Measurements from ENCODE around the gene KCTD19.
"Not testable (repeated sequence)": the region's sequence is repeated elsewhere in the genome, so short reads cannot be mapped to it uniquely, and the experiment has no call there.

KCTD19 gene

DNA sequence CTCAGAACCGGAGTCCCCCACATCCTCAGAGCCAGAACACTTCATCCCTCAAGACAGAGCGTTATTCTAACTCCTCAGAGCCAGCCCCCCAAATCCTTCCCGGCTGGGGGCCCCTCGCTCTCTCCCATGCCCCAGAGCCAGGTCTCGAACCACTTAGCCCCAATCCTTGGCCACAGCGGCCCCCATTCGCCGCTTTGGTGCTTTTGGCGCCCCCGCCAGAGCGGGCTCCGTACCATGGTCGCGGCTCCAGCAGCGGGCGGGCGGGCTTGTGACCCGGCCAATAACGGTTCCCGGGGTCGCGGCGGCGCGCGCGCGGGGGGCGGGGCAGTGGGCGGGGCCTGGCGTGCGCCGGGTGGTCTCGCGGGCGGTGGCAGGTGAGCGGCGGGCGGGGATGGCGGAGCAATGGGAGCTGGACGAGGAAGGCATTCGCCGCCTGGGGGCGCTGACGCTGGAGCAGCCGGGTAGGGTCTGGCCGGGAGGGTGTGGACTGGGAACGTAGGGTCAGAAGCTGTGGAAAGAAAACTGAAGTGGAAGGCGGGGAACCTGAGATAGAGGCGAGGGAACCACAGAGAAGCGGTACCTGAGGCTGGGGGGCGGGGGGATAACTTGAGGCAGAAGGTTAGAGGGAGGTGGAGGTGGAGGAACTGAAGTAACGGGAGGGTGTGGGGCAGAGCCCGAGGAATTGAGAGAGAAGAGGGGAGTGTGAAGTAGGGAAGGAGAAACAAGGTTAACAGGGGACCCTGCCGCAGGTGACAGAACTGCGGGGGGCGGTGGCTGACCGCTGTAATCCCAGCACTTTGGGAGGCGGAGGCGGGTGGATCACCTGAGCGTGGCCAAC is at the start of gene KCTD19, which contains the start of gene LRRC36:
TSS of gene KCTD19 (minus strand) at position 270 of the 838 bp plus-strand sequence. CDS start at position 236, 34 bp downstream.
TSS of gene LRRC36 (plus strand) at position 344 of the 838 bp plus-strand sequence. CDS start at position 392, 48 bp downstream.
- DNase-seq (ENCODE audit: low read depth in 1 of 2, low spot score in 1 of 2): peak; percentile 4 to 45

DNA sequence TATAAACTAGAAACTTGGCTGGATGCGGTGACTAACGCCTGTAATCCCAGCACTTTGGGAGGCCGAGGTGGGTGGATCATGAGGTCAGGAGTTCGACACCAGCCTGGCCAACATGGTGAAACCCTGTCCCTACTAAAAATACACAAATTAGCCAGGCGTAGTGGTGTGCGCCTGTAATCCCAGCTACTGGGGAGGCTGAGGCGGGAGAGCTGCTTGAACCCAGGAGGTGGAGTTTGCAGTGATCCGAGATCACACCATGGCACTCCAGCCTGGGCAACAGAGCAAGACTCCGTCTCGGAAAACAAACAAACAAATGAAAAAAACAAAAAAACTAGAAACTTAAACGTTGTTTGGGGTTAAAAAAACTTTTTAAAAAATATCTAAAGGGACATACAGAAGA is 49.5 kb upstream of the KCTD19 start:
- not testable (repeated sequence) for DNase-seq (ENCODE audit: low read depth in 1 of 2, low spot score in 1 of 2)

DNA sequence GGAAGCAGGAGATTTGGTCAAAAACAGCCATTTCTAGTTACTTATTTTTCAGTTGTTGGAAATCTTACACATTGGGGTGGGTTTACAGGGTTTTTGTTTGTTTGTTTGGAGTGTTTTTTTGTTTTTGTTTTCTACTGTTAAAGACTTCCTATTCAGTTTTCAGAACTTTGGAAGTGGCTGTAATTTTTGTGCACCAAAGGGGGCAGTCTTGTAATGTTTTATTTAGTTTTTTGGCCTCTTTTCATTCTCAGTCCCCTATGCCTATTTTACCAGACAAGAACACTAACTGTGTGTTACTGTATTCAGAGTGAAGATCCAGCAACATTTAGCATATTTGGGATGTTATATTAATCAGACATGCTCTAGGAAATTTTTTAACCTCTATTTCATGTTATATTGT is 46.1 kb upstream of the KCTD19 start:
- no peak for DNase-seq (ENCODE audit: low read depth in 1 of 2, low spot score in 1 of 2)

DNA sequence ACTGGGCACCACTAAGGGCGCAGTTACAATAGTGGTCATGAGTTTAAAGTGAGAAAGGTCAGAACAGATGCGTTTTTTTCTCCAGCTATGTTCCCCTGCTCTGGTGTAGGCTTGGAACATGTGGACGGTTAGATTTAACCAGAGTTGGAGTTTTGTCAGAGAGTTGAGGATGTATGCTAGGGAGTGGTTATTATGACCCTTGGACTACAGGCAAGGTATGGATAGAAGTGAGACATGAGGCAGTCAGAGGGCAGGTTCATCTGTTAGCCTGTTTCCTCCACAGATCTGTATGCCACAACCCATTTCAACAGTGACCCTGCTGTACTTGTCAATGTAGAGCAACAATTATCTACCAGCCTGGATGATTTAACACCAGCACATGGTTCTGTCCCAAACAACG is 44.1 kb upstream of the KCTD19 start:
- DNase-seq (ENCODE audit: low read depth in 1 of 2, low spot score in 1 of 2): no peak

DNA sequence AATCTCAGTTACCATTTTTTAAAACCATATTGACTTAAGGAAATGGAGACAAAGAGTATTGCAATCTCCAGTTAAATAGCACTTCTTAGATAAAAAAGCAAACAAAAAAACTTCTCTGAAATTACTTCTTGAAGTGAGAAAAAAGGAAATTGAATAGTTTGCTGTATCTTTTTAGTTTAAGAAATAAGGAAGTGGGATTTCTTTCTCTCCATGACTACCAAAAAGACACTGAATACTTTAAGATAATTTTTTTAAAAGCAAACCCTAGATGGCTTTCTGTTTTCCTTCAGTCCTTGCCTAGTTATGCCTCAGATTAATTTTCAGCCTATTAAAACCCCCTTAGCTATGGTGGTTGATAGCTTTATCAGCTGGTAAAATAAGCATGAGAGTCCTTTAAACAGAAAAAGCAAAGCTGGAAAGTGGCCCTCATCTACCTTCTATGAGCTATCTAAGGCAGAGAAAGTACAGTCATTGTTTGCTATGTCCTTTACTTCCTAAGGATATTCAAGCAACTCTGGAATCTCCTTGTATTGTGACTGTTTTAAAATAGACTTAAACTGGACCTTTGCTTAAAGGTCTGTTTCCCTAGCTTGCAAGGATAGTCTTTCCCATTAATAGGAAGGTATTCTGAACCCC is 38.2 kb upstream of the KCTD19 start:
- no peak for DNase-seq (ENCODE audit: low read depth in 1 of 2, low spot score in 1 of 2)

DNA sequence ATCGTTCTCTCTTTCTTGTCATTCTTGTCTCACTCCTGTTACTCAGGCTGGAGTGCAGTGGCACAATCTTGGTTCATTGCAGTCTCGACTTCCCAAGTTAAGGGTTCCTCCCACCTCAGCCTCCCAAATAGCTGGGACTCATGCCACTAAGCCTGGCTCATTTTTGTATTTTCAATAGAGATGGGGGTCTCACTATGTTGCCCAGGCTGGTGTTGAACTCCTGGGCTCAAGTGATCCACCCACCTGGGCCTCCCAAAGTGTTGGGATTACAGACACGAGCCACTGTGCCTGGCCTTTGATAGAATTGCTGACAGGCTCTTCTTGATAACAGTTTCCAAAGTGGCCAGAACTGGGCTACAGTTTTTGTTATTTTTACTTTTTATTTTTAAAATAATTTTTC is 34.5 kb upstream of the KCTD19 start:
- no peak for DNase-seq (ENCODE audit: low read depth in 1 of 2, low spot score in 1 of 2)

DNA sequence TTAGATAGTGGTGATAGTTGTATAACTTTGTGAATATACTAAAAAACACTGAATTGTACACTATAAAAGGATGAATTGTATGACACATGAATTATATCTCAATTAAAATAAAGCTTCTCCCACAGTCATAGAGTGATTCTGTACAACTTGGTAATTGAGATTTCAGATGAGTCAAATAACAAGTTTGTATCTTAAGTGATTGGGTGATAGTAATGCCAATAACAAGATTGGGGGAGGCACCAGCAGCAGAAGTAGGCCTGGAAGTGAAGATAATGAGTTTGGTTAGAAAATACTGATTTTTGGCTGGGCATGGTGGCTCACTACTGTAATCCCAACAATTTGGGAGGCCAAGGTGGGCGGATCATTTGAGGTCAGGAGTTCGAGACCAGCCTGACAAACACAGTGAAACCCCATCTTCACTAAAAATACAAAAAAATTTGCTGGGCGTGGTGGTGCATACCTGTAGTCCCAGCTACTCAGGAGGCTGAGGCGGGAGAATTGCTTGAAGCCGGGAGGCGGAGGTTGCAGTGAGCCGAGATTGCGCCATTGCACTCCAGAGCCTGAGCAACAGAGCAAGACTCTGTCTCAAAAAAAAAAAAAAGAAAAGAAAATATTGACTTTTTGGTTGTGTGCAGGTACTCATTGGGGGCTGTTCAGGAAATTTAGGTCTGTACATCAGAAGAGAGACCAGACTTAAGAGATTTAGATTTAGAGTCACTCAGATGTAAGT is 33.2 kb upstream of the KCTD19 start:
- not testable (repeated sequence) for DNase-seq (ENCODE audit: low read depth in 1 of 2, low spot score in 1 of 2)

DNA sequence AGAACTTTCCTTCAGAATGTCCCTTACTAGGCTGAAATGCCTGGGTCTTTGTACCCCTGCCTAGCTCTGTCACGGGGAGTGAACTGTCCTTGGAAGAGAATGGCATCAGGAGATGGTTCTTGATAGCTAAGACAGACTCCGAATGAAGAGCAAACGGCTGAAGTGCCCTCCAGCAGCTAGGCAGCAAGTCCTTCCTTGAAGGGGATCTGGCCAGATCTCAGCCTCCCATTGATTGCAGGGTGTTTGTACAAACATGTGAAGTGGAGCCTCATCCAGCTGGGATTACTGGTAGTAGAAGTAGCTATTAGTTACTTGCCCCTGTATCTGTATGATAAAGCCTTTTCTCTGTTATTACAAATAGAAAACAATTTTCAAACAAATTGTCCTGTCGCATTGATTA is 31.0 kb upstream of the KCTD19 start:
- DNase-seq (ENCODE audit: low read depth in 1 of 2, low spot score in 1 of 2): no peak

DNA sequence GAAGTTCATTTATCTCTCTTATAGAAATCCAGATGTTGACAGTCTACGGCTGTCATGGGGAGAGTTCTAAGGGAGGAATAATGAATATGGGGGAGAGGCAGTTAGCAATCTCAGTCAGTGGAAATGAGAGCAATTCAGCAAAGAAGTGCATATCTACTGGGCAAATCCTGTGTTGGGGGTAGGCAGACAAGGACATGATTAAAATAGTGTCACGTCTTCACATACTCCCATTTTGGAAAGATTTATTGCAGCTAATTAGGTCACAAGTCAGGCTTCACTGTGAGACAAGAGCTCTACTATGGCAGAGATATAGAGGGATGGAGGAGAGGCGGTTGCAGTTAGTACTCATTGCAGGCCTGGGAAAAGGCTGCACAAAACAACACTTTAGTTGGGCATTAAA is 29.9 kb upstream of the KCTD19 start:
- no peak for DNase-seq (ENCODE audit: low read depth in 1 of 2, low spot score in 1 of 2)

DNA sequence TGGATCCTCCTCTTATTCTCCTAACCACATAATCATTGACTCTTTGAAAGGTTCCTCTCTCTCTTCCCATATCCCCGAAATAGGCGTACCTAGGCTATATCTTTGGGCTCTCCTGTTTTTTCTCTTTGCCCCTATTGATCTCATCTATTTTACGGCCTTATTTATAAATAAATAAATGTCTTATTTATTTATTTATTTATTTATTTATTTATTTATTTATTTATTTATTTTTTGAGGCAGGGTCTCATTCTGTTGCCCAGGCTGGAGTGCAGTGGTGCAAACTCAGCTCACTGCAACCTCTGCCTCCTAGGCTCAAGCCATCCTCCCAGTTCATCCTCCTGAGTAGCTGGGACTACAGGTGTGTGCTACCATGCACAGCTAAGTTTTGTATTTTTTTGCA is 25.9 kb upstream of the KCTD19 start:
- DNase-seq (ENCODE audit: low read depth in 1 of 2, low spot score in 1 of 2): not testable (repeated sequence)

DNA sequence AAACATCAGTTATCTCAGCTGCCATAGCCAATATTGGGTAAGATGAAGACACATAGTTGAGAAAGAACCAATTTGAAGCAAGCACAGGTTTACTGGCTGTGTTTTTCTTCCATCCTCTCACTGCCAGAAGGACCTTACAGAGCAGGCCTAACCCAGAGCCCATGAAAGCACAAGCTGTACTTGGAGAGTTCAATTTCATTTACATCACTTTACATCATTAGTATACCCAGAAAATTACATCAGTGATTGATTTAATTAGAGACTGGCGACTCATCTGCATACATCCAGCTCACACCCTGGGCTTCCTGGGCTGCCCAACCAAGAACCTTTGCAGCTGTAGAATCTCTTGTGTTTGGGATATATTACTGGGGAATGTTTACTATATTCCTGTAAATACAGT is 23.8 kb upstream of the KCTD19 start:
- DNase-seq (ENCODE audit: low read depth in 1 of 2, low spot score in 1 of 2): no peak

DNA sequence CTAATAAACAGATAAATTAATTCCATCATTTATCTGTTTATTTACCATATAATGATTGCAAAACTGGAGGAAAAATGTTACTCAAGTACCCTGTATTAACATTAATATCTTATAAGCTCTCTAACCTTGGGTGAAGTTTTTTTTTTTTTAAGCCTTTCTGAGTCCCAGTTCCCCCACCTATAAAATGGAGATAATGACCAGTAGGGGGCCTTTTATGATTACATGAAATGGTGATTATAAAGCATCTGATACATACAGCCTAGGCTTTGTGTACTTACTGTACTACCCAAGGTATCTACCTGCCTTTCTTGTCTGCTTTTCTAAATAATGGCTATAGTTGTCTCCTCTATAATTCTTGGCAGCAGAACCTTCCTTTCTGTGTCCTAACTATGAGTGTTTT is 22.6 kb upstream of the KCTD19 start:
- no peak for DNase-seq (ENCODE audit: low read depth in 1 of 2, low spot score in 1 of 2)

DNA sequence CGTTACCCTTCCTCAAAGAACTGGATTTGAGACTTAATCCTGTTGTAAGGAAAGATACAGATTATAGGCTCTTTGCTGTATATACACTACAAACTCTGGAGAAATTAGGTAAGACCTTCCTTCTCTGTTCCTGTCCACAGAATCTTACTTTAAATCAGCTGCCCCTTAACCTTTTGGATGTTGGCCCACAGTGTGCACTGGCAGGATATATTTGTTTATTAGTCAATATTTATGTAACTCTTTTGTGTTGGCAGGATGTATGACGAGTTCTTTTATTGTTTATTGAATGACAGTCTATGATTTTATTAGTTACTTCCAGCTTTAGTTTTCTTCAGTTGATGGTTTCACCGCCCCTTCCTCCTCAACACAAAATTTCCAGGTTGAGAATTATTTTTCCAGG is 19.8 kb upstream of the KCTD19 start:
- no peak for DNase-seq (ENCODE audit: low read depth in 1 of 2, low spot score in 1 of 2)

DNA sequence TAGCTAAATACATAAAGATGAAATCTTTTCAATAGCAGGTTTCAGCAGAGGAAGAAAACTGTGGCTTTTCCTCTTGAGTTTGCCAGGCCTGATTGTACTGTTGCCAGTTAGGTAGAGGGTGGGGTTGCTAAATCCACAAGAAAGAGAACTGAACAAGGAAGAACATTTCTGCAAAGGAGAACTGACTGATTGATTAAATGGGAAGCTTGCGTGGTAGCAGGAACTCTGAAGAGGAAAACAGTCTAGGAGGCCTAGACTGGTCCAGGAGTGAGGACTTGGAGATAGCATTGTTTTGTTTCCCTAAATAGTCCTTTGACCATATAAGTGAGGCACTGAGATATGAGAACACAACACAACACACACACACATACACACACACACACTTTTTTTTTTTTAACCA is 18.9 kb upstream of the KCTD19 start:
- DNase-seq (ENCODE audit: low read depth in 1 of 2, low spot score in 1 of 2): no peak

DNA sequence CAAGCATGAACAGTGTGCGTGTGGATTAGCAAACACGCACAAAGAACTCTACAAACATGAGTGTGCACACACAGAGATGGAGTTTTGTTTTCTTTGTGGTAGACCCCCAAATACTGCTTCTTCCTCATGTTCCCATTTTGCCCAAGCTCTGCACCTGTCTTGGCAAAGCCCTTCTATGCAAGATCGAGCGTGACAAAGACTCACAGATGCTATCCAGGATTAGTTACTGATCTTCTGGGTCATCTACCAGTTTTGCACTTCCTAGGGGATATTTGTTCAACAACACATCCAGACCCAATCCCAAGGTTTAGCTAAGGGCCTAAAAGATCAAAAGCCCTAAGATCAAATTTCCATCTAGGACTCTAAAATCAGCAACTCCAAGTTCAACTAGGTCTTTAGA is 16.1 kb upstream of the KCTD19 start:
- DNase-seq (ENCODE audit: low read depth in 1 of 2, low spot score in 1 of 2): no peak

DNA sequence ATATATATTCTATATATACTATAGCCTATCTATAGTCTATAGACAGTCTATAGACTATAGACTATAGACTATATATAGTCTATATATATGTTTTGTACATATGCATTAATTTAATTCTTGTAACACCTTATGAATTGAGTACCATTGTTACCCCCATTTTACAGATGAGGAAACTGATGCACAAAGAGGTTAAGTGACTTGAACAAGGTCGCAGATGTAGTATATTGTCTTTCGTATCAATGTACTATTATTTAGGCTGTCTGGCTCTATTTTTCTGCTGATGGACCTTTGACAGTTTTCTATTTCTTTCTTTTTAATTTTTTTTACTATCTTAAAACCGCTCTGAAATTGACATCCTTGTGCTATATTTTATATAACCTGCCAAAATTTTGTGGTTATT is 14.7 kb upstream of the KCTD19 start:
- no peak for DNase-seq (ENCODE audit: low read depth in 1 of 2, low spot score in 1 of 2)

DNA sequence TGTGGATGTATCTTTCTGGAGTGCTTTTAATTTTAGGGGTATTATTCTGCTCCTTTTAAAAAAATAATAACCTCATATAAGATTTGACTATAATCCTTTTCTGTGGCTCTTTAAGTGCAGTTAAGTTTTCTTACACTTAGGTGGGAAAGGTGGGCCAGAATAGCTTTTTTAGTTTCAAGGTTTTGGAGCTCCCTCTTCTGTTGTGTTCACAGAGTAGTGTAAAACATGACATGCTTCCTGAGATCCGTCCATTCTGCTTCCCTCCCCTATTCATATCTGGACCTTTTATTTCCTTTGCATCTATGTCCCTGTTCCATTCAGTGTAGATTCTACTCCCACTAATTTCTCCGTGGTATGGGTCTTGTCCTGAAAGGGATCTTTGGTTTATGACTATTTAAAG is 12.9 kb upstream of the KCTD19 start:
- no peak for DNase-seq (ENCODE audit: low read depth in 1 of 2, low spot score in 1 of 2)

DNA sequence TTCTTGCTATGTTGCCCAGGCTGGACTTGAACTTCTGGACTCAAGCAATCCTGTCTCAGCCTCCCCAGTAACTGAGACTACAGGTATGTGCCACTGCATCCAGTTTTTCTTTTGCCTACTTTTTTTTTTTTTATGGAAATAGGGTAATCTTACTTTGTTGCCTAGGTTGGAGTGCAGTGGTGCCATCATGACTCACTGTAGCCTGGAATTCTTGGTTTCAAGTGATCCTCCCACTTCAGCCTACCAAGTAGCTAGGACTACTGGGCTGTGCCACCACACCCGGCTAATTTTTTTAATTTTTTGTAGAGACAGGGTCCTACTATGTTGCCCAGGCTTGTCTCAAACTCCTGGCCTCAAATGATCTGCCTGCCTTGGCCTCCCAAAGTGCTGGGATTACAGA is 10.1 kb upstream of the KCTD19 start:
- no peak for DNase-seq (ENCODE audit: low read depth in 1 of 2, low spot score in 1 of 2)

DNA sequence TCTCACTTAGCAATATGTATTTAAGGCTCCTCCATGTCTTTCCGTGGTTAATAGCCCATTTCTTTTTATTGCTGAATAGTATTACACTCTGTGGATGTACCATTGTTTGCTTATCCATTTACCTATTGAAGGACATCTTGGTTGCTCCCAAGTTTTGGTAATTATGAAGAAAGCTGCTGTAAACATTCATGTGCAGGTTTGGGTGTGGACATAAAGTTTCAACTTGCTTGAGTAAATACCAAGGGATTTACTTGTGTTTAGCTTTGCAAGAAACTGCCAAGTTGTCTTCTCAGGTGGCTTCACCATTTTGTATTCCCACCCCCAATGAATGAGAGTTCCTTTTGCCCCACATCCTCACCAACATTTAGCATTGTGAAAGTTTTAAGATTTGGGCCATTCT is 9.6 kb upstream of the KCTD19 start:
- no peak for DNase-seq (ENCODE audit: low read depth in 1 of 2, low spot score in 1 of 2)

DNA sequence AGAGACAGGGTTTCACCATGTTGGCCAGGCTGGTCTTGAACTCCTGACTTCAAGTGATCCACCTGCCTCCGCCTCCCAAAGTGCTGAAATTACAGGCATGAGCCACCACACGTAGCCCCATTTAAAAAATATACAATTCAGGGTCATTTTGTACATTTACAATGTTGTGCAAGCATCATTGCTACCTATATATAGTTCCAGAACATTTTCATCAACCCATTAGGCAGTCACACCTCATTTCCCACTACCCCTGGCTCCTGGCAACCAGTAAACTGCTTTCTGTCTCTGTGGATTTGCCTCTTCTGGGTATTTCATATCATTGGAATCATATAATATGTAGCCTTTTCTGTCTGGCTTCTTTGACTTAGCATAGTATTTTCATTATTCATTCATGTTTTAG is 6.8 kb upstream of the KCTD19 start:
- no peak for DNase-seq (ENCODE audit: low read depth in 1 of 2, low spot score in 1 of 2)

DNA sequence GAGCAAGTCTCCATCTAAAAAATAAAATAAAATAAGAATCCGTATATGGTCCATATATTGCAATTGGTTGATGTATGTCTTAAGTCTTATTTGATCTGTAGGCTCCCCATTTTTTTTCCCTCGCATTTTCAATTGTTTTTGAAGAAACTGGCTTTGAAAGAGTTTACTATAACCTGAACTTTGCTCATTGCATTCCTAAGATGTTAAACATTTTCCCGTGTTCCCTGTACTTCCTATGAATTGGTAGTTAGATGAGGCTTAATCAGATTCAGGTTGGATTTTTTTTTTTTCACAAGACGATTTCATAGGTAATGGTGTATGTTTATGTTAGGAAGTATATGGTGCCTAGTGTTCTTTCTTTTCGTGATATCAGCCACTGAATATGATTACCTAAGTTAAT is 3.4 kb upstream of the KCTD19 start:
- DNase-seq (ENCODE audit: low read depth in 1 of 2, low spot score in 1 of 2): no peak

DNA sequence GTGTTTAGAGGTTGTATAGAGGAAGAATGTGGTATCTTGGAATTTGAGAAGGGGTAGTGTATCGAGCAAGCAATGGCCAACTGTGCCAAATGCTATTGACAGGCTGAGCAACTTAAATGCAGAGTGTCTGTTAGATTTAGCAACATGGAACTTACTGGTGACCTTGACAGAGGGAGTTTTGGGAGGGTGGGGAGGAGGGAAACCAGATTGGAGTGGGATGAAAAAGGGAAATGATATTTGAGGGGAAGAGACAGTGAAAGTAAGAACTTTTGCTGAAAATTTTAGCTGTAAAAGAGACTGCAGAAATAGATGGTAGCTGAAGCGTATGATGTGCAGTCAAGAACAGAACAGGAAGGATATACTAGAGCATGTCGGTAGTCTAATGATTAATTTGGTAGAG is 1.2 kb upstream of the KCTD19 start:
- no peak for DNase-seq (ENCODE audit: low read depth in 1 of 2, low spot score in 1 of 2)
